ENCODE data around the gene NUP62CL. TPM values are rescaled to one million over a fixed set of nuclear protein-coding genes. Genes with fewer than 3 reads are reported as not detected.
"Not testable (repeated sequence)": the region's sequence is repeated elsewhere in the genome, so short reads cannot be mapped to it uniquely, and the experiment has no call there.

Gene NUP62CL
- total and polyA plus RNA-seq, 4 donors = 2.5 to 13.6 (median 4.7) TPM

GRCh38 chrX:107206697-107207065 is 448 bp upstream of the NUP62CL start:
- H3K27me3 ChIP-seq (ENCODE audit: control insufficient read depth in 3 of 3, insufficient read depth in 3 of 3, low read length in 2 of 3) = peaks cover 3 to 21% (median 17%) of the 10 kb centered on the region in 3 donors
- ATAC-seq (ENCODE audit: insufficient read depth, low FRiP score) (no peak), DNase-seq (no peak)
- no peak overlapping the region for H3K4me3 ChIP-seq
- no peaks in the 10 kb centered on the region for H3K36me3 ChIP-seq (ENCODE audit: control insufficient read depth in 4 of 4, insufficient read depth in 4 of 4, low read length in 4 of 4)
- peaks cover 0 to 8% (median 0%) of the 10 kb centered on the region in 4 donors for H3K9me3 ChIP-seq (ENCODE audit: control insufficient read depth in 4 of 4, insufficient read depth in 3 of 4, low read length in 3 of 4)
- 54 to 58% methylated on average over 9 of the region's 9 CpGs for WGBS, 2 donors
- TF ChIP-seq CTCF (IDR thresholded peaks at IDR 0.05; ENCODE audit: control extremely low read depth, extremely low read depth) = no peak
- no peak overlapping the region for H3K9ac ChIP-seq (ENCODE audit: insufficient read depth in 1 of 2, low read length in 2 of 2)
- H3K4me1 ChIP-seq (ENCODE audit: control insufficient read depth in 5 of 5, insufficient read depth in 5 of 5, low read length in 5 of 5) = peaks cover 0 to 4% (median 0%) of the 10 kb centered on the region in 5 donors
- H3K27ac ChIP-seq (ENCODE audit: low read depth in 1 of 2, low read length in 1 of 2) = no peak overlapping the region

GRCh38 chrX:107204068-107204605 is 2.1 kb downstream of the NUP62CL start:
- H3K4me1 ChIP-seq (ENCODE audit: control insufficient read depth in 5 of 5, insufficient read depth in 5 of 5, low read length in 5 of 5) = peaks cover 0 to 4% (median 0%) of the 10 kb centered on the region in 5 donors
- H3K9ac ChIP-seq (ENCODE audit: insufficient read depth in 1 of 2, low read length in 2 of 2) = no peak overlapping the region
- H3K9me3 ChIP-seq (ENCODE audit: control insufficient read depth in 4 of 4, insufficient read depth in 3 of 4, low read length in 3 of 4) = peaks cover 0 to 8% (median 0%) of the 10 kb centered on the region in 4 donors
- peaks cover 0 to 24% (median 17%) of the 10 kb centered on the region in 3 donors for H3K27me3 ChIP-seq (ENCODE audit: control insufficient read depth in 3 of 3, insufficient read depth in 3 of 3, low read length in 2 of 3)
- no peak for ATAC-seq (ENCODE audit: insufficient read depth, low FRiP score)
- no peaks in the 10 kb centered on the region for H3K36me3 ChIP-seq (ENCODE audit: control insufficient read depth in 4 of 4, insufficient read depth in 4 of 4, low read length in 4 of 4)
- no peak overlapping the region for H3K27ac ChIP-seq (ENCODE audit: low read depth in 1 of 2, low read length in 1 of 2)
- WGBS, 2 donors = 75 to 84% methylated on average over 6 of the region's 6 CpGs
- H3K4me3 ChIP-seq = no peak overlapping the region
- TF ChIP-seq CTCF (IDR thresholded peaks at IDR 0.05; ENCODE audit: control extremely low read depth, extremely low read depth) = no peak
- peak in 1 of 3 donors; percentile 2 for DNase-seq

- no peak for ATAC-seq (ENCODE audit: insufficient read depth, low FRiP score)
- no peak for TF ChIP-seq CTCF (IDR thresholded peaks at IDR 0.05; ENCODE audit: control extremely low read depth, extremely low read depth)
- DNase-seq = no peak
- no peaks in the 10 kb centered on the region for H3K4me1 ChIP-seq (ENCODE audit: control insufficient read depth in 5 of 5, insufficient read depth in 5 of 5, low read length in 5 of 5)
- H3K36me3 ChIP-seq (ENCODE audit: control insufficient read depth in 4 of 4, insufficient read depth in 4 of 4, low read length in 4 of 4) = no peaks in the 10 kb centered on the region
- WGBS, 2 donors = 66 to 93% methylated on average over 3 of the region's 3 CpGs
- peaks cover 0 to 2% (median 0%) of the 10 kb centered on the region in 4 donors for H3K9me3 ChIP-seq (ENCODE audit: control insufficient read depth in 4 of 4, insufficient read depth in 3 of 4, low read length in 3 of 4)
- H3K9ac ChIP-seq (ENCODE audit: insufficient read depth in 1 of 2, low read length in 2 of 2) = no peak overlapping the region
- no peak overlapping the region for H3K27ac ChIP-seq (ENCODE audit: low read depth in 1 of 2, low read length in 1 of 2)
- H3K4me3 ChIP-seq = no peak overlapping the region
- peaks cover 0 to 20% (median 0%) of the 10 kb centered on the region in 3 donors for H3K27me3 ChIP-seq (ENCODE audit: control insufficient read depth in 3 of 3, insufficient read depth in 3 of 3, low read length in 2 of 3)
Measured at GRCh38 chrX:107199491-107199890, 6.7 kb downstream of the NUP62CL start.

GRCh38 chrX:107198074-107198473 is 8.2 kb downstream of the NUP62CL start:
- H3K27ac ChIP-seq (ENCODE audit: low read depth in 1 of 2, low read length in 1 of 2); ATAC-seq (ENCODE audit: insufficient read depth, low FRiP score); H3K9ac ChIP-seq (ENCODE audit: insufficient read depth in 1 of 2, low read length in 2 of 2); H3K4me1 ChIP-seq (ENCODE audit: control insufficient read depth in 5 of 5, insufficient read depth in 5 of 5, low read length in 5 of 5); H3K36me3 ChIP-seq (ENCODE audit: control insufficient read depth in 4 of 4, insufficient read depth in 4 of 4, low read length in 4 of 4); DNase-seq; H3K9me3 ChIP-seq (ENCODE audit: control insufficient read depth in 4 of 4, insufficient read depth in 3 of 4, low read length in 3 of 4); H3K4me3 ChIP-seq: not testable (repeated sequence)
- H3K27me3 ChIP-seq (ENCODE audit: control insufficient read depth in 3 of 3, insufficient read depth in 3 of 3, low read length in 2 of 3) = peaks cover 0 to 21% (median 4%) of the 10 kb centered on the region in 3 donors
- WGBS, 2 donors = 77 to 90% methylated on average over 6 of the region's 6 CpGs
